Measurements from ENCODE around the gene APOBEC3C. TPM values are rescaled to one million over a fixed set of nuclear protein-coding genes. Genes with fewer than 3 reads are reported as not detected.
"Not testable (repeated sequence)": the region's sequence is repeated elsewhere in the genome, so short reads cannot be mapped to it uniquely, and the experiment has no call there.

The APOBEC3C gene
- total RNA-seq, 1 donor from 2014 or later: 25.1 TPM

- H3K27me3 ChIP-seq (ENCODE audit: low read depth): no peaks in the 10 kb centered on the region
- no peaks in the 10 kb centered on the region for H3K36me3 ChIP-seq
- H3K4me1 ChIP-seq: no peaks in the 10 kb centered on the region
- no peak for TF ChIP-seq CTCF (IDR thresholded peaks at IDR 0.05; ENCODE audit: borderline replicate concordance)
- H3K4me3 ChIP-seq: no peak overlapping the region
- intact Hi-C loops (cut with micrococcal nuclease): no loop called here
- no peaks in the 10 kb centered on the region for H3K9me3 ChIP-seq (replicated peaks)
- no peak for DNase-seq
- no peak overlapping the region for H3K27ac ChIP-seq (replicated peaks)
Observed at GRCh38 chr22:39055658-39056057, 41.6 kb downstream of the APOBEC3C start.

GRCh38 chr22:39061290-39061689 lies 47.2 kb downstream of the APOBEC3C start:
- DNase-seq; H3K9me3 ChIP-seq (replicated peaks); intact Hi-C loops (cut with micrococcal nuclease); H3K27me3 ChIP-seq (ENCODE audit: low read depth); H3K4me1 ChIP-seq; H3K27ac ChIP-seq (replicated peaks); H3K36me3 ChIP-seq; H3K4me3 ChIP-seq: not testable (repeated sequence)

GRCh38 chr22:39061951-39062350 lies 47.9 kb downstream of the APOBEC3C start:
- DNase-seq; H3K4me3 ChIP-seq; intact Hi-C loops (cut with micrococcal nuclease); H3K36me3 ChIP-seq; H3K27me3 ChIP-seq (ENCODE audit: low read depth); H3K9me3 ChIP-seq (replicated peaks); H3K4me1 ChIP-seq; H3K27ac ChIP-seq (replicated peaks): not testable (repeated sequence)

GRCh38 chr22:39063904-39064303 lies 49.8 kb downstream of the APOBEC3C start:
- H3K4me3 ChIP-seq; H3K27me3 ChIP-seq (ENCODE audit: low read depth); H3K4me1 ChIP-seq; H3K36me3 ChIP-seq; H3K9me3 ChIP-seq (replicated peaks); DNase-seq; H3K27ac ChIP-seq (replicated peaks); intact Hi-C loops (cut with micrococcal nuclease): not testable (repeated sequence)

GRCh38 chr22:39066442-39067276 lies 52.6 kb downstream of the APOBEC3C start:
- DNase-seq; H3K9me3 ChIP-seq (replicated peaks); H3K27me3 ChIP-seq (ENCODE audit: low read depth); H3K4me3 ChIP-seq; intact Hi-C loops (cut with micrococcal nuclease); H3K4me1 ChIP-seq; H3K27ac ChIP-seq (replicated peaks); H3K36me3 ChIP-seq: not testable (repeated sequence)

GRCh38 chr22:39068033-39068785 lies 54.2 kb downstream of the APOBEC3C start:
- H3K4me1 ChIP-seq: peaks cover 7% of the 10 kb centered on the region
- no peaks in the 10 kb centered on the region for H3K9me3 ChIP-seq (replicated peaks)
- no peak overlapping the region for H3K4me3 ChIP-seq
- intact Hi-C loops (cut with micrococcal nuclease): no loop called here
- H3K27me3 ChIP-seq (ENCODE audit: low read depth): no peaks in the 10 kb centered on the region
- TF ChIP-seq CTCF (IDR thresholded peaks at IDR 0.05; ENCODE audit: borderline replicate concordance): no peak
- H3K27ac ChIP-seq (replicated peaks): no peak overlapping the region
- DNase-seq: no peak
- no peaks in the 10 kb centered on the region for H3K36me3 ChIP-seq

Other genes starting within 250 kb of the APOBEC3C start
- 10.0 TPM for gene DNAL4, start 220.1 kb upstream of the APOBEC3C start, total RNA-seq
- gene NPTXR, start 170.2 kb upstream of the APOBEC3C start, total RNA-seq: 23.3 TPM
- 32.9 TPM for gene CBX6, start 142.0 kb upstream of the APOBEC3C start, total RNA-seq
- gene APOBEC3A, start 56.6 kb upstream of the APOBEC3C start, total RNA-seq: 0.41 TPM
- gene APOBEC3B, start 31.9 kb upstream of the APOBEC3C start, total RNA-seq: 0.52 TPM
- gene APOBEC3D, start 6.9 kb downstream of the APOBEC3C start, total RNA-seq: 0.96 TPM
- gene APOBEC3F, start 26.6 kb downstream of the APOBEC3C start, total RNA-seq: 4.8 TPM
- 4.2 TPM for gene APOBEC3G, start 63.0 kb downstream of the APOBEC3C start, total RNA-seq
- 0.41 TPM for gene APOBEC3H, start 83.0 kb downstream of the APOBEC3C start, total RNA-seq
- 85.4 TPM for gene CBX7, start 138.4 kb downstream of the APOBEC3C start, total RNA-seq
- gene PDGFB, start 230.7 kb downstream of the APOBEC3C start, total RNA-seq: 17.2 TPM

Measured in left ventricle myocardium inferior (tissue), 1 donor.